ENCODE results near the gene PTPRG.

GRCh38 chr3:61690016-61690415, 128.6 kb downstream of the PTPRG start:
- TF ChIP-seq POLR2AphosphoS5 (IDR thresholded peaks at IDR 0.05; ENCODE audit: insufficient read depth, low read depth, low read length) (no peak), POLR2A (IDR thresholded peaks at IDR 0.05; ENCODE audit: low read depth, low read length) (no peak), CTCF (IDR thresholded peaks at IDR 0.05; ENCODE audit: extremely low read depth in 1 of 2, insufficient read depth in 1 of 2, low read depth in 1 of 2, low read length in 2 of 2) (no peak), MAX (IDR thresholded peaks at IDR 0.05; ENCODE audit: insufficient read depth, insufficient read length) (no peak)
